Effector CD4-positive, alpha-beta T cell (primary cell): ENCODE data around the gene CES3.
"Not testable (repeated sequence)": the region's sequence is repeated elsewhere in the genome, so short reads cannot be mapped to it uniquely, and the experiment has no call there.

Experiments used
- DNase-seq: peaks from one replicate; pipeline ENCODE4 v3.0.0-alpha.2; 2020

The CES3 gene

DNA sequence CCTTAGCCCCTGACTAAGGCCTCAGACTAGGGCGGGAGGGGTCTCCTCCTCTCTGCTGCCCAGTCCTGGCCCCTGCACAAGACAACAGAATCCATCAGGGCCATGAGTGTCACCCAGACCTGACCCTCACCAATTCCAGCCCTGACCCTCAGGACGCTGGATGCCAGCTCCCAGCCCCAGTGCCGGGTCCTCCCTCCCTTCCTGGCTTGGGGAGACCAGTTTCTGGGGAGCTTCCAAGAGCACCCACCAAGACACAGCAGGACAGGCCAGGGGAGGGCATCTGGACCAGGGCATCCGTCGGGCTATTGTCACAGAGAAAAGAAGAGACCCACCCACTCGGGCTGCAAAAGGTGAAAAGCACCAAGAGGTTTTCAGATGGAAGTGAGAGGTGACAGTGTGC, 12.7 kb downstream of the CES3 start:
- no peak for DNase-seq

DNA sequence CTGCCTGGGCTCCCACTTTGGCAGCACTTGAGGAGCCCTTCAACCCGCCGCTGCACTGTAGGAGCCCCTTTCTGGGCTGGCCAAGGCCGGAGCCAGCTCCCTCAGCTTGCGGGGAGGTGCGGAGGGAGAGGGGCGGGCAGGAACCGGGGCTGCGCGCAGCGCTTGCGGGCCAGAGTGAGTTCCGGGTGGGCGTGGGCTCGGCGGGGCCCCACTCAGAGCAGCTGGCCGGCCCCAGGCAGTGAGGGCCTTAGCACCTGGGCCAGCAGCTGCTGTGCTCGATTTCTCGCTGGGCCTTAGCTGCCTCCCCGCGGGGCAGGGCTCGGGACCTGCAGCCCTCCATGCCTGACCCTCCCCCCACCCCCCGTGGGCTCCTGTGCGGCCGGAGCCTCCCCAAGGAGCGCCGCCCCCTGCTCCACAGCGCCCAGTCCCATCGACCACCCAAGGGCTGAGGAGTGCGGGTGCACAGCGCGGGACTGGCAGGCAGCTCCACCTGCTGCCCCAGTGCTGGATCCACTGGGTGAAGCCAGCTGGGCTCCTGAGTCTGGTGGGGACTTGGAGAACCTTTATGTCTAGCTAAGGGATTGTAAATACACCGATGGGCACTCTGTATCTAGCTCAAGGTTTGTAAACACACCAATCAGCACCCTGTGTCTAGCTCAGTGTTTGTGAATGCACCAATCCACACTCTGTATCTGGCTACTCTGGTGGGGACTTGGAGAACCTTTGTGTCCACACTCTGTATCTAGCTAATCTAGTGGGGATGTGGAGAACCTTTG, 13.3 kb downstream of the CES3 start:
- DNase-seq: not testable (repeated sequence)

DNA sequence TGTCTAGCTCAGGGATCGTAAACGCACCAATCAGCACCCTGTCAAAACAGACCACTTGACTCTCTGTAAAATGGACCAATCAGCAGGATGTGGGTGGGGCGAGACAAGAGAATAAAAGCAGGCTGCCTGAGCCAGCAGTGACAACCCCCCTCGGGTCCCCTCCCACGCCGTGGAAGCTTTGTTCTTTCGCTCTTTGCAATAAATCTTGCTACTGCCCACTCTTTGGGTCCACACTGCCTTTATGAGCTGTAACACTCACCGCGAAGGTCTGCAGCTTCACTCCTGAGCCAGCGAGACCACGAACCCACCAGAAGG, 13.8 kb downstream of the CES3 start:
- DNase-seq: not testable (repeated sequence)

DNA sequence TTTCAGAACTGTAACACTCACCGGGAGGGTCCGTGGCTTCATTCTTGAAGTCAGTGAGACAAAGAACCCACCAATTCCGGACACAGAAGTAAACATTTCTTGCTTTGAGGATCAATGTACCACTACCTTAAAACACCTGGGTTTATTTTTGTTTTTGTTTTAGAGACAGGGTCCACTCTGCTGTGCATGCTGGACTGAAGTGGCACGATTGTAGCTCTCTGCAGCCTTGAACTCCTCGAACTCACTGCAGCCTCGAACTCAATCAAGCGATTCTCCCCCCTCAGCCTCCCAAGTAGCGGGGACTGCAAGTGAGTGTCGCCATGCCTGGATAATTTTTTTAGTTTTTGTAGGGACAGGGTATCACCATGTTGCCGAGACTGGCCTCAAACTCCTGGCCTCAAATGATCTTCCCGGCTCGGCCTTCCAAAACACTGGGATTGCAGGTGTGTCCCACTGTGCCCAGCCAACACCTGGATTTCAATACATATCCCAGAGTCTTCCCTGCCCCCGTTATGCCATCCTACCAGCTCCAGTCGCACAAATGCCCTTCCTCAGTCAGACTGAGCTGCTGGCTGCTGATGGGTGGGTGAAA, 14.3 kb downstream of the CES3 start:
- DNase-seq: no peak

DNA sequence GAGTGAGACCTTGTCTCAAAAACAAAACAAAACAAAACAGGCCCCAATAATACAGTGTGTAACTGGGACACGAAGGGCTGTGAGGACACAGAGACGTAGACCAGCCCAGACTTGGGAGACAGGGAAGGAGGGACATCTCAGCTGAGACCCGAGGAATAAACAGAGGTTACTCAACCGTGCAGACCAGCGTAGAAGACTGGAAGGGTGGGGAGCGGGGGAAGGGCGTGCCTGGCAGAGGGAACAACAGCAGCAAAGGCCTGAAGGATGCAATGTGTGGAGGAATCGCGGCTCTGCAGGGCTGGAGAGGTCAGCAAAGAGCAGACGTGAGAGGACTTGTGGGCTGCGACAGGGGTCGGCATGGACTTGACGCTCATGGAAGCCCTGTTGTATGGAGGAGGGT, 15.7 kb downstream of the CES3 start:
- DNase-seq: no peak

DNA sequence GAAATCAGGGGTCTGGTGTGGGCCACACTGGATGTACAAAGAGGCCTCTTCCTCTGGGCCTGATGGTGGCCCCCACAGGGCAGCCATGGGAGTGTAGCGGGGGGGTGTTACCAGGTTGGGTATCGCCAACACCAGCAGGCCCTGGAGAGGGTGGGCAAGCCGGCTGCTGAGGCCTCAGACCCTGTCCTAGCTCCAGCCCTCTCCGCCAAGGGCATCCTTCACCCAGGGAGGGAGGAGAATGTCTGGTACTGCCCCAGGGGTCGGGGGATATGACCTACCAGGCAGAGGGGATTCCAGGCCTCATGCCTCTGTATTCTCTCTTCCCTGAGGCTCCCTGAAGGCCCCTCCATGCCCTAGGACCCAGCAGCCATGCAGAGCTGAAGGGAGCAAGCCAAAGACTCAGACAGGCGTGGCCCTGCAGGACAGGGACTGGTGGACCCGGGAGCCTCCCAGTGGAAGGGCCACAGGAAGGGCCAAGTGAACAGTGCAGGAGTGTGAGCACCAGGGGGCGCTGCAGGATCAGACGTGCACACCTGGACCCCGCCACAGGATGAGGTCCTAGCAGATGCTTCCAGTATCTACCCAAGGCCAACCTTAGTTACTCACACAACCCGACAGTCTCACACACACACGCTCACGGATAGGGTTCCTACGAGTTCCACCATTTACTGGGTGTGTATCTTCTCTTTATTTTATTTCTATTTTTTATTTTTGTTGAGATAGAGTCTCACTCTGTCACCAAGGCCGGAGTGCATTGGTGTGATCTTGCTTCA, 16.5 kb downstream of the CES3 start:
- peak; percentile 89 for DNase-seq

DNA sequence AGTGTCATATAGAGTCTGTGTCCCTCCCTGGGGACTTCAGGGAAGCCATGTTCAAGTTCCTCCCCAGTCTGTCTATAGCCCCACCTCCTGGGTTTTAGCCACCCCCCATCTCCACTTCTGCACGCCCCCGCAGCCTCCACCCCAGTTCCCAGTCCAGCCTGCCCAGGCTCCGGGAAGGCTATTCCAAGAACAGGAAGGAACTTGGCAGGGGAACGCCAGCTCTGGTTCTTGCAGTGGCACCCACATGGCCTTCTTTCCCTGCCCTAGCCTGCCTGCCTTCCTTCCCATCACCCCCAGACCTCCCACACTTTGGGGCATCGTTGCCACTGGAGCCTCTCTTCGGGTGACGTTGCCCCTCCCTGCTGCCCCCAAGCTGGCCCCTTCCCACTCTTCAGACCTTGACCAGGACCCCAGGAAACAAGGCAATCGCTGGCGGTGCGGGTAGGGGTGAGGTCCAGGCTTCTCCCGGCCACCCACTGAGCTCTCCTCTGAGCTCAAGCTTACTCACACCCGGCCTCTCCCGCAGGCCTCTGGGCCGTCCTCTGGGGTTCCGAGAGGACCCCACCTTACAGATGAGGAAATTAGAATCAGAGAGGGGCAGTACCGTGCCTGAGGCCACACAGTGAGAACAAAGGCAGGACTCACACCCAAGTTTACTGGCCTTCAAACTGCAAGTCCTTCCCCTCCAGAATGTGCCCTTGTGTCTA, 18.1 kb downstream of the CES3 start:
- no peak for DNase-seq

DNA sequence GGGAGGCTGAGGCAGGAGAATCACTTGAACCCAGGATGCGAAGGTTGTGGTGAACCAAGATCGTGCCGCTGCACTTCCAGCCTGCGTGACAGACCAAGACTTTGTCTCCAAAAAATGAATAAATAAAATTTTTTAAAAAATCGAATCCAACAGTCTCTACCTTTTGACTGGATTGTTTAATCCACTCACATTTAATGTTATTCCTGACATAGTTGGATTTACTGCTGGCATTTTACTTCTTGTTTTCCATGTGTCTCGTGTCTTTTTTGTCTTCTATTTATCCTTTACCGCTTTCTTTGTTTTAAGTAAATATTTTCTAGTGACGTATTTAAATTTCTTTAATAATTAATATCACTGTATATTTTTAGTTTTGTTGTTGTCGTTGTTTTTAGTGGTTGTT, 22.0 kb downstream of the CES3 start:
- DNase-seq: no peak

DNA sequence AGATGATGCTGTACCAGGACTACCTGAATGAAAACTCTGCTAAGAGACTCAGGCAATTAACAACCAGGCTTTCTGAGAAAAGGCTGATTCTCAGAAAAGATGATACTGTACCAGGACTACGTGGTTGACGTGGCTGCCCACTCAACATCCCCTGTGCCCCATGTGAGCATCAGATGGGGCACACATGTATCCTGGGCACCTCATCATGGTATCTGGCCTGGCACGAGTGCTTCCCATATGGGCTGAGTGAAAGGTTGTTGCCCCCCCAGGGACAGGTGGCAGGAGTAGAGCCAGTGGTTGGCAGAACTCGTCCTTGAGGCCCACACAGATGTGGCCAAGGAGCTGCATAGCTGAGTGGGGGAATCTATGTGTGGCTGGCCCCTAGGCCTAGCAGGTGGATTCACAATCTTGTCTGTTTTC, 23.8 kb downstream of the CES3 start:
- DNase-seq: no peak

DNA sequence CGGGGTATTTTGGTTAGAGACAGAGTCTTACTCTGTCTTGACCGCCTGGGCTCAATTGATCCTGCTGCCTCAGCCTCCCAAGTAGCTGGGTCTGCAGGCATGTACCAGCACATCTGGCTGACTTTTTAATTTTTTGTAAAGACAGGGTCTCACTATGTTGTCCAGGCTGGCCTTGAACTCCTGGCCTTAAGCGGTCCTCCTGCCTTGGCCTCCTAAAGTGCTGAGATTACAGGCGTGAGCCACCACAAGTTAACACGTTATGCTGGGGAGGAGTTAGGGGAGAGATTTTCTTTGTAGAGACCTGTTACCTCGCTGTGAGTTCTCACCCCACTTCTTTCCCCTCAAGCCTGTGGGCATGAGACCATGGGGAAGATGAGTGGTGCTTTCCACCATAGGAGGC, 25.5 kb downstream of the CES3 start:
- DNase-seq: no peak

DNA sequence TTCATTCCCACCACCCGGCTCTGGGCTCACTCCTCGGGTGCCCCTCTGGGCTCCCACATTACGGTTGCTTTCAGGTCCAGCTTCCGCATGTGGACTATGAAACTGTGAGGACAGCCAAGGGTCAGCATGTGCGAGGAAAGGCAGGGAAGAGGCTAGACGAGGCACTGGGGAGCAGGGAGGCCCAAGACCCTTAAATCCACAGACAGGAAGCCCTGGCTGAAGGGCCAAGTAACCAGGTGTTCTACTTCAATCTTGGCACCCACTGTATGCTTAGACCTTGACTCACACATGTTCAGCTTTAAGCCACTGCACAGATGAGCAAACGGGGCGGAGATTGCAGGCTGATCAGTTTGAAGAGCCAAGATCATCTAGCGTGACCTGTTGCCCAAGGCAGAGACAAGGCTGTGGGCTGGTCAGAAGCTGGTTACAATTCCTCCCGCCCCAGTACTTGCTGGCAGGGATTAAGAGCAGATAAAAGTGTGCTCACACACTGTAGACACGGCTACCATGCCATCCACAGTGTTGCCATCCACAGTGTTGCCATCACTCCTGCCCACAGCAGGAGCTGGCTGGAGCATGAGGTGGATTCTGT, 27.2 kb downstream of the CES3 start, which contains the start of gene CES4A:
CES4A (plus strand) TSS at position 393 of the 592 bp plus-strand sequence; CDS start at position 577, 184 bp downstream.
- no peak for DNase-seq

DNA sequence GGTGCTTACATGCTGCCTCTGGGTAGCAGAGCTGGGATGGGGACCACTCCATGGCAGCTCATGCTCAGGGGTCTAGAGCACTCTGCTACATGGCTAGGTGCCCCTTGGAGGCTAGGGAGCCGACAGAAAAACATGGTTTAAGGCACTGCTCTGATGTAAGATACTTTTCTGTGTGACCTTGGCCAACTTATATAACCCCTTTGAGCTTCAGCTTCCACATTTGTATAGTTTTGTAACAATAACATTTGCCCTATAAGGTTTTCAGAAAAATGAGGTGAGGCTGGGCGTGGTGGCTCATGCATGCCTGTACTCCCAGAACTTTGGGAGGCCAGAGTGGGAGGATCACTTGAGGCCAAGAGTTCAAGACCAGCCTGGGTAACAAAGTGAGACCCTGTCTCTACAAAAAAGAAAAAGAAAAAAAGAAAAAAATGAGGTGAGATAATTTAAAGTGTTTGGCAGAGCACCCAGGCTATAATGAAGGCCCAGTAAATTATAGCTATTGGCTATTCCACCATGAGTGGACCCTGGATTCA, 30.5 kb downstream of the CES3 start:
- DNase-seq: no peak

DNA sequence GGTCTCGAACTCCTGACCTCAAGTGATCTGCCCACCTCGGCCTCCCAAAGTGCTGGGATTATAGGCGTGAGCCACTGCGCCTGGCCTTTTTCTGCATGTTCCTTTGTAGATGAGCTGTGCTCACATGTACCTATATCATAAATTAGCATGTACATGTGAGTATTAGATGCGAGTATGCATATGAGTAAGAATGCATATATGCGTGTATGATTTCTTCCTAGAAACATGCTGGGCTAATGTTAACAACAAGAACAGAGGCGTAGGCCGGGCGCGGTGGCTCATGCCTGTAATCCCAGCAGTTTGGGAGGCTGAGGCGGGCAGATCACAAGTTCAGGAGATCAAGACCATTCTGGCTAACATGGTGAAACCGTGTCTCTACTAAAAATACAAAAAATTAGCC, 32.5 kb downstream of the CES3 start:
- DNase-seq: not testable (repeated sequence)

DNA sequence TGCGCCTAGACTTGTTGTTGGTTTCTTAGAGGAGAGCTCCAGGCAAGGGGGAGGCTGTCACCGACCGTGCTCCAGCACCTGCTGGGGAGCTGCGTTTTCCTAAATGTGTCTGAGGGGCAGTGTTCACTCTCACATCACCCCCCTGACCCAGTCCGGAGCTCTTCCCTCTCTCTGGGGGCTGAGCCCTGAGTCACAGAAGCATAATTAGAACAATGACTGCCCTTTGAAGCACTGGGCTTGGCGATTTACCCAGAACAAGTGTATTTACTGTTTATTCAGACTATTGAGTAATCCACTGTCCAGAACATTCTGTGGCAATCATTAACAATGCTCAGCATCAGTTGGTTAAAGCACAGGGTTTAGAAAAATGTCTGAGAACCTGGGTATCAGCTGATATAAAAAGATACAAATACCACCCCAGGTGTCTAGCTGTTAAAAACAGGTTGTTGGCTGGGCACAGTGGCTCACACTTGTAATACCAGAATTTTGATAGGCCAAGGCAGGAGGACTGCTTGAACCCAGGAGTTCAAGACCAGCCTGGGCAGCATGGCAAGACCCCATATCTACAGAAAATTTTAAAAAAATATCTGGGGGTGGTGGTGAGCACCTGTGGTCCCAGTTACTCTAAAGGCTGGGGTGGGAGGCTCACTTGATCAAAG, 35.4 kb downstream of the CES3 start:
- no peak for DNase-seq

DNA sequence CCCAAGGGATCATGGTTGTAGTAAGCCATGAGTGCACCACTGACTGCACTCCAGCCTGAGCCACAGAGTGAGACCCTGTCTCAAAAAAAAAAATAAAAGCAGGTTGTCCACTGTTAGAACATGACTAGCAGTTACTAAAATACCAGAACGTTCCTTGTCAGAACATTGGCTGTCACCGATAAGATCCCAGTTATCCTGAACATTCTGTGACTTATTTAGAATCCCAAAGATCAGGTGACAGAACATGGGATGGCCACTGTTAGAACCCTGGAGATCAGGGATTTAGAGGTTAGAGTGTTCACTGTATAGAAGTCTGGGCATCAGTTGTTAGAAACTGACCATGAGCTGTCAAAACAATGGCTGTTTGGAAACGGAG, 35.9 kb downstream of the CES3 start:
- DNase-seq: no peak

DNA sequence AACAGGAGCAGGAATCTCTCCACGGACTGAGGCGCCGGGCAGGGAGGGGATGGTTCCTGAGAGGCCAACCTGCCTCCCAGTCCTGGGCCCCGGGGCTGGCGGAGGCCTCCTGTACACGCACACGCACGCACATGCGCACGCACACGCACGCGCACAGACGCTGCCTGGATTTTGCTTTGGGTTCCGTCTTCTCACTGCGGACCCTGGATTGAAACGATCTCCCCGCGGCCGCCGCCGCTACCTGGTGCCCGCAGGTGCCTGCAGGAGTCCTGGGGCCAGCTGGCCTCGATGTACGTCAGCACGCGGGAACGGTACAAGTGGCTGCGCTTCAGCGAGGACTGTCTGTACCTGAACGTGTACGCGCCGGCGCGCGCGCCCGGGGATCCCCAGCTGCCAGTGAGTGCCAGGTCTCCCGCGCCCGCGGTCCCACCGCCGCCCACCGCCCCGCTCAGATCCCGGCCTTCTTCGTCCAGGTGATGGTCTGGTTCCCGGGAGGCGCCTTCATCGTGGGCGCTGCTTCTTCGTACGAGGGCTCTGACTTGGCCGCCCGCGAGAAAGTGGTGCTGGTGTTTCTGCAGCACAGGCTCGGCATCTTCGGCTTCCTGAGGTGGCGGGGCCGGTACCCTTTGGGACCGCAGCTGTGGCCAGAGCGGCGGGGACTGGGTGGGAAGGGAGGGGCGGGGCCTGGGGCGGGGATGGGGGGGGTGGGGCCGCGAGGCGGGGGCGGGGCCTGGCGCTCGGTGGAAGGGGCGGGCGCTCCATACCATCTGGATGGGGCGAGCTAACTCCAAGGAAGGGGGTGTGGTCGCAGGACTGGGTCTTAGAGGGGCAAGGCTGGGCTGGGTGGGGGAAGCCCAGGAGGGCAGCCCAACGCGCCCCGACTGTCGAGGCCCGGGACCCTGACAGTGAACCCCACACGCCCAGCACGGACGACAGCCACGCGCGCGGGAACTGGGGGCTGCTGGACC, 39.6 kb downstream of the CES3 start:
- DNase-seq: peak; percentile 39

DNA sequence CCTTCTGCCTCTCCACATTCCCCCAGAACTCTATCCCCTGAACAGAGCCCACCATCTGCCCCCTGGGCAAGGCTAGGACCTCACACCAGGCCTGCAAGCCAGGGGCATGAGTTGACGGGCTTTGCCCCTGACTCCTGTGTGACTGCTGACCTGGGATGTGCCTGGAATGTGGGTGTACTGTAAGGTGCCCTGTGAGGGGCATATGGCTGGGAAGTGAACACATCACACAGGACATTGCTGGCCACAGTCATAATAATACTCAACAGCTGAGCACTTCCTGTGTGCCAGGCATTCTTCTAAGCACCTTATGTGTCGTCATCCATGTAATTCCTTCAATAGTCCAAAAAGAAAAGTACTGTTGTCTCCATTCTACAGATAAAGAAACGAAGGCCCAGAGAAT, 40.7 kb downstream of the CES3 start:
- DNase-seq: no peak

DNA sequence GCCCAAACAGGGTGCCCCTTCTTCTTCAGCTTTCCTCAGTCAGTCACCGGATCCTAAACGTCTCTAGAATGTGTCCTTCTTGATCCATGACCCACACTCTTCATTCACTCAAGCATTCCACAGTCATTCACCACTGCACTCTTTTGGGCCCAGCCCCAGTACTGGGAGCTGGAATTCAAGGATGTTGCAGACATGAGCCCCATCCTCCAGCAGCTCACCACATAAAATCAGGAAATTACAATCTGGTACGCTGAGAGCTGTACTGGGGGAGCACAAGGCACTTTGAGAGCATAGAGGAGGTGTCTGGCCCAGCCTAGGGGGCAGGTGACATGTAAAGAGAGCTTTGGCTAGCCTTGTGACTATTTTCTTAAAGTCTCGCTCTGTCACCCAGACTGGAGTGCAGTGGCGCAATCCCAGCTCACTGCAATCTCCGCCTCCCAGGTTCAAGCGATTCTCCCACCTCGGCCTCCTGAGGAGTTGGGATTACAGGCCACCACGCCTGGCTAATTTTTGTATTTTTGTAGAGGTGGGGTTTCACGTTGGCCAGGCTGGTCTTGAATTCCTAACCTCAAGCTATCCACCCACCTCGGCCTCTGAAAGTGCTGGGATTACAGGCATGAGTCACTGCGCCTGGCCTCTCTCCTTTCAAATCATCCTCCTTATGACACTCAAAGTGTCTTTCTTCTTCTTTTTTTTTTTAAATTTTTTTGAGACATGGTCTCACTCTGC, 46.0 kb downstream of the CES3 start:
- no peak for DNase-seq

DNA sequence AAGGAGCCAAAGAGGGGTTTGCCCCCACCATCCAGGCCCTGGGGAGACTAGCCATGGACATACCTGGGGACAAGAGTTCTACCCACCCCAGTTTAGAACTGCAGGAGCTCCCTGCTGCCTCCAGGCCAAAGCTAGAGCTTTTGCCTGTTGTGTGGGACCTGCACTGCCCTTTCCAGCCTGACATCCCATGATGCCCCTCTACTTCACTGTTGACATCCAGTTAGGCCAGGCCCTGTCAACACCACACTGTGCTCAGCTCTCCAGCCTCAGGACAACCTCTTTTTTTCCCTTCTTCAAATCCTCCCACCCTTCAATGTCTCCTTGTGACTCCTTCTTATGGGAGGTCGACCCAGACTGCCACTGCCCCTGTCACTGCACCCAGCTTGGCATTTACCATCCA, 48.1 kb downstream of the CES3 start:
- no peak for DNase-seq

DNA sequence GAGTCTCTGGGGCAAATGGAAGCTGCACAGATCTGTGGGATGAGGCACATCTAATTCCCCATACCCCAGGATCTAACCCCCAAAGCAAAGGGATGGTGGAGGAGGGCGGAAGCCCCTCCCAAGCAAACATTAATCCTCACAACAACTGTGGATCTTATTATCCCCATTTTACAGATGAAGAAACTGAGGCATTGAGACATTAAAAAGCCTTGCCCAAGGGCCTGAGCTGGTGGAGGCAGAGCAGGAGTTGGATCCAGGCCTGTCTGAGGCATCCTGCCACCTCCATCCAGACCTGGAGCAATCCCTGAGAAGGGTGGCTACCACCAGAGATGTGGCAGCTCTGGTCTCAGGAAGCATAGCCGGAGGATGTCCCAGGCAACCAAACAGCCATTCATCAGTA, 50.2 kb downstream of the CES3 start:
- no peak for DNase-seq
